GM19452 (cell line): ENCODE measurements around the gene CNNM2.
"Not testable (repeated sequence)": the region's sequence is repeated elsewhere in the genome, so short reads cannot be mapped to it uniquely, and the experiment has no call there.

Experiments
- ATAC-seq: cut with Tn5 transposase; IDR thresholded peaks from one replicate; pipeline ENCODE4 v1.9.1; 2021; ENCODE audit not compliant: unreplicated experiment

CNNM2 gene

GRCh38 chr10:103100620-103101019 lies 182.5 kb downstream of the CNNM2 start:
- ATAC-seq: no peak

GRCh38 chr10:103102195-103102594 lies 184.1 kb downstream of the CNNM2 start:
- no peak for ATAC-seq

GRCh38 chr10:103103989-103104388 lies 185.9 kb downstream of the CNNM2 start:
- no peak for ATAC-seq

- ATAC-seq: no peak
Measured at GRCh38 chr10:103104721-103105120, 186.6 kb downstream of the CNNM2 start.

- ATAC-seq: no peak
Measured at GRCh38 chr10:103105462-103105861, 187.4 kb downstream of the CNNM2 start.

GRCh38 chr10:103106539-103106938 lies 188.4 kb downstream of the CNNM2 start:
- no peak for ATAC-seq

- no peak for ATAC-seq
Measured at GRCh38 chr10:103109821-103110220, 191.7 kb downstream of the CNNM2 start.

- ATAC-seq: no peak
Measured at GRCh38 chr10:103110407-103110806, 192.3 kb downstream of the CNNM2 start.

GRCh38 chr10:103111031-103111917 lies 193.2 kb downstream of the CNNM2 start:
- peak; percentile 52 for ATAC-seq

GRCh38 chr10:103111918-103112877 lies 194.1 kb downstream of the CNNM2 start:
- ATAC-seq: peak; percentile 72

GRCh38 chr10:103114876-103115275 lies 196.8 kb downstream of the CNNM2 start:
- no peak for ATAC-seq

- ATAC-seq: no peak
Measured at GRCh38 chr10:103117247-103117646, 199.2 kb downstream of the CNNM2 start.

GRCh38 chr10:103120546-103120945 lies 202.5 kb downstream of the CNNM2 start:
- ATAC-seq: no peak

GRCh38 chr10:103120977-103121735 lies 203.1 kb downstream of the CNNM2 start:
- ATAC-seq: no peak

- ATAC-seq: no peak
Measured at GRCh38 chr10:103123282-103124024, 205.4 kb downstream of the CNNM2 start.

GRCh38 chr10:103124420-103125096 lies 206.5 kb downstream of the CNNM2 start:
- ATAC-seq: no peak

- ATAC-seq: peak; percentile 83
Measured at GRCh38 chr10:103125323-103126267, 207.5 kb downstream of the CNNM2 start.

GRCh38 chr10:103127241-103127640 lies 209.1 kb downstream of the CNNM2 start:
- ATAC-seq: no peak

- not testable (repeated sequence) for ATAC-seq
Measured at GRCh38 chr10:103130180-103130579, 212.1 kb downstream of the CNNM2 start.
